Measurements from ENCODE around the gene ANKS1B. TPM values are rescaled to one million over a fixed set of nuclear protein-coding genes. Genes with fewer than 3 reads are reported as not detected.
"Not testable (repeated sequence)": the region's sequence is repeated elsewhere in the genome, so short reads cannot be mapped to it uniquely, and the experiment has no call there.

The ANKS1B gene
- total RNA-seq, 2 experiments from 2014 or later: 0.30 to 1.3 TPM

DNA sequence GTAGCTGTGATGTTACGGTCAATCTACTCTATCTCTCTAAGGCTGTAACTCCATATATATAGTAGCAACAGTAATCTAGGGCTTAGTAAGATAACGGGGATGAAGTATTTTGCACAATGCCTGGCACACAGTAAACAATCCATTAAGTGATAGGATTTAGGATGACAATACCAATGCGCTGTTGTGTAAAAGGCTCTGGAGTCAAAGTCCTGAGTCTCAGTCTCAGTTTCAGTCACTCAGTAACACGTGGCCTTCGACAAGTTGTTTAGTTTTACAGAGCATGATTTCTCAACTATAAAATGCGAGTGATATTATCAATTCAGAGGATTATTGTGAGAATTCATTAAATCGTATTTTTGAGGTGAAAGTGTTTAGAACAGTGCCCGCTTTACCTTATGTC is 174.8 kb downstream of the ANKS1B start:
- Mint-ChIP-seq H3K27ac (no peak overlapping the region), H3K27me3 (no peaks in the 10 kb centered on the region), H3K4me1 (no peaks in the 10 kb centered on the region), H3K4me3 (no peak overlapping the region), H3K9me3 (no peaks in the 10 kb centered on the region), H3K36me3 (ENCODE audit: low read depth) (no peaks in the 10 kb centered on the region)
- CTCF ChIA-PET: no interaction called here
- POLR2A ChIA-PET: no interaction called here
- DNase-seq: no peak

DNA sequence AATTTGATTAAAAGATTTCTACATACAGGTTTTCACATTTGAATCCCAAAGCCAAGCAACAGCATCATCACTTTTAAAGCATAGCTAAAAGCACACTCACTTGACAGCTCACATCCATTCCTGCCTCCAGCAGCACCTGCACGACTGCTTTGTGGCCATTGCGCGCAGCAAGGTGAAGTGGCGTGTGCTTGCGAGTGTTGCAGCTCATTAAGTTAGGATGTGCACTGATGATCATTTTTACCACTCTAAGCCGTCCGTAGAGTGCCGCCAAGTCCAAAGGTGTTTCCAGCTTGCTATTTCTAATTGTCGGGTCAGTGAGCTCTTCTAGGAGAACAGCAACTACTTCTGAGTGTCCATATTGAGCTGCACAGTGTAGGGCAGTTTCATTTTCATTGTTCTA is 178.4 kb downstream of the ANKS1B start:
- Mint-ChIP-seq H3K36me3 (ENCODE audit: low read depth) (no peaks in the 10 kb centered on the region), H3K4me1 (no peaks in the 10 kb centered on the region), H3K4me3 (no peak overlapping the region), H3K27ac (no peak overlapping the region), H3K27me3 (no peaks in the 10 kb centered on the region), H3K9me3 (no peaks in the 10 kb centered on the region)
- DNase-seq: no peak
- POLR2A ChIA-PET: no interaction called here
- CTCF ChIA-PET: interaction anchor here (0.6 kb wide), 1 partner anchor 189 kb away, joined by 4 read pairs; no protein-coding TSS in a partner anchor

DNA sequence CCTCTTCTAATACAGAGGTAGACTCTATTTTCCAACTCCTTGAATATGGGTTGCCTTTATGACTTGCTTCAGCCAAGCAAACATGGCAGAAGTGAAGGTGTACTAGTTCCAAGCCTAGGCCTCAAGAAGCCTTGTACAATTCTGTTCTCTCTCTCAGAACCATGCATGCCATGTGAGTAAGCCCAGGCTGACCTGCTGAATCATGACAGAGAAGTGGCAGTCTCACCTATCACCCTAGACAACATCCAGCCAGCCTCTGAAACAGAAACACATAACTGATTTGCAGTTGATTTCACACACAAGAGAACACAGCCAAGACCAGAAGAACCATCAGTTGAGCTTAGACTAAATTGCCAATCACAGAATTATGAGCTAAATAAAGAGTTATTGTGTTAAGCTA is 180.0 kb downstream of the ANKS1B start:
- no peaks in the 10 kb centered on the region for H3K36me3 Mint-ChIP-seq (ENCODE audit: low read depth)
- DNase-seq: no peak
- POLR2A ChIA-PET: no interaction called here
- CTCF ChIA-PET: interaction anchor here (0.7 kb wide), 1 partner anchor 727 kb away, joined by 8 read pairs; no protein-coding TSS in a partner anchor
- H3K4me1 Mint-ChIP-seq: no peaks in the 10 kb centered on the region
- no peaks in the 10 kb centered on the region for H3K9me3 Mint-ChIP-seq
- no peak overlapping the region for H3K4me3 Mint-ChIP-seq
- no peak overlapping the region for H3K27ac Mint-ChIP-seq
- no peaks in the 10 kb centered on the region for H3K27me3 Mint-ChIP-seq

DNA sequence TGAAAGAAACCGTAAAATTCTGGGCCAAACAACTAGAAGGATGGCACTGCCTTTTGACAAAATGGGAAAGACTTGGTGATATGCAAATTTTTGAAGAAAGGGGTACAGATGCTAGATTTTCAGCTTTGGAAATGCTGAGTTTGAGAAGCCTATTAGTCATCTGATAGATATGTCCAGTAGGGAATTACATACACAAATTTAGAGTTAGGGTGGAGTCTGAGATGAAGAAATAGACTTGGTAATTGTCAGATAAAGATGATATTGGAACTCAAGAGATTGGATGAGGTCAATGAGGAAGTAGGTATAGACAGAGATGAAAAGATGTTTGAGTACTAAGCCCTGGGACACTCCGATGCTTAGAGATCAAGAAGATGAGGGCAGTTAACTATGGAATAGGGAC is 184.1 kb downstream of the ANKS1B start:
- POLR2A ChIA-PET: no interaction called here
- no peaks in the 10 kb centered on the region for H3K4me1 Mint-ChIP-seq
- no peaks in the 10 kb centered on the region for H3K36me3 Mint-ChIP-seq (ENCODE audit: low read depth)
- CTCF ChIA-PET: no interaction called here
- H3K27me3 Mint-ChIP-seq: no peaks in the 10 kb centered on the region
- no peaks in the 10 kb centered on the region for H3K9me3 Mint-ChIP-seq
- H3K27ac Mint-ChIP-seq: no peak overlapping the region
- no peak overlapping the region for H3K4me3 Mint-ChIP-seq
- DNase-seq: no peak

DNA sequence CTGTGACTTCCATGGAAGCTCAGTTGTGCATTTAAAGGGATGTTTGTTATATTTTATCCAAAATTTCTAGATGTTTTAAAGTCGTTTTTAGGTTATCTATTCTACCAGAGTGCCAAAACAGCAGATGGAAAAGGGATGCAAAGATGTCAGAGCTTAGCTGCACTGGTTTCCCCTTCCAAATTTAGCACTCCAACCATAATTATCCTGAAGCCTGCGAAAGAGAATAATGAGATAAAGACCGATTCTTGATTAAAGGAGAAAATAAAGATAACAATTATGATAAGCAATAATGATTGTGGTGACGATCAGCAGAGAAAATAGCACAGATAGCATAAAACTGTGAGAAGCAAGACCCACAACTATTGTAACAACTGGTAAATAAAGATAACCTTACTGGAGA is 186.8 kb downstream of the ANKS1B start:
- DNase-seq; H3K4me3 Mint-ChIP-seq; H3K36me3 Mint-ChIP-seq (ENCODE audit: low read depth); H3K27me3 Mint-ChIP-seq; H3K4me1 Mint-ChIP-seq; H3K27ac Mint-ChIP-seq; H3K9me3 Mint-ChIP-seq; POLR2A ChIA-PET; CTCF ChIA-PET: not testable (repeated sequence)

GRCh38 chr12:99783421-99783820 is 201.3 kb downstream of the ANKS1B start:
- no peaks in the 10 kb centered on the region for H3K4me1 Mint-ChIP-seq
- H3K27ac Mint-ChIP-seq: no peak overlapping the region
- H3K9me3 Mint-ChIP-seq: peaks cover 5% of the 10 kb centered on the region
- ChIA-PET POLR2A (no interaction called here), CTCF (no interaction called here)
- no peak for DNase-seq
- H3K27me3 Mint-ChIP-seq: no peaks in the 10 kb centered on the region
- no peaks in the 10 kb centered on the region for H3K36me3 Mint-ChIP-seq (ENCODE audit: low read depth)
- no peak overlapping the region for H3K4me3 Mint-ChIP-seq

DNA sequence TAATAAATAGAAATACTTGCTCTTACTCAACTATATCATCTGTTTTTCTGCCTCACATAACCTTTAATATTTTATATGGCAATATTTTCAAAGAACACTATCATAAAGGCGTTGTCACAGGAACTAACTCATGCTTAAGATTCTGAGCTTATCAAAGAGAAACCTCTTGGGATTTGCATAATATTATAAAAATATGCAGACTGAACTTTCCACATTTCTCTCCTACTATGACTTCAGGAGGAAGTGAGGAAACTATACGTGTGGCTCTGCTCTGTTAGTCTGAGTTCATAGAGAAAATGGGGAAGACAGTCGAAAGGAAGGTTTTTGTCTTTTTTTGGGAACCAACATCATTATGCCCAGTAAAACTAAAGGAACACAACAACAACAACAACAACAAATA is 212.5 kb downstream of the ANKS1B start:
- Mint-ChIP-seq H3K9me3 (no peaks in the 10 kb centered on the region), H3K4me3 (no peak overlapping the region), H3K36me3 (ENCODE audit: low read depth) (no peaks in the 10 kb centered on the region), H3K4me1 (no peaks in the 10 kb centered on the region), H3K27ac (no peak overlapping the region), H3K27me3 (no peaks in the 10 kb centered on the region)
- ChIA-PET CTCF (no interaction called here), POLR2A (no interaction called here)
- DNase-seq: no peak

DNA sequence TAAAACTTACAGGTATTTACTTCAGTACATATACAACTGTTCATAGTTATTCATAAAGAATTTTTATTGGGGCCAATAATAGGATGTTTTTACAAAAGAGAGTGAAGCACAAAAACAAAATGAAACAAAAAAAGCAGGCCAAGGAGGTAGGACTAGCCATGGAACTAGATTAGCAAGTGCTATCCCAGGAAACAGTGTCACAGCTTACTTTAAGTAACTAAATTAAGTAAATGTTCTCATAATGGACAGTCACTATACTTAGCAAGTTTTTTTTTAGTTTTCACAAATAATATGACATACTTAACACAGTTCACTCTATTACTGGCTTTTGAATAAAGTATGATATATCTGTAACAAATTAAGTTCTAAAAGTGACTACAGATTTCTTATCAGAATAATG is 213.1 kb downstream of the ANKS1B start:
- H3K27ac Mint-ChIP-seq: no peak overlapping the region
- DNase-seq: no peak
- H3K4me1 Mint-ChIP-seq: no peaks in the 10 kb centered on the region
- CTCF ChIA-PET: no interaction called here
- POLR2A ChIA-PET: no interaction called here
- H3K27me3 Mint-ChIP-seq: no peaks in the 10 kb centered on the region
- H3K9me3 Mint-ChIP-seq: no peaks in the 10 kb centered on the region
- no peak overlapping the region for H3K4me3 Mint-ChIP-seq
- H3K36me3 Mint-ChIP-seq (ENCODE audit: low read depth): no peaks in the 10 kb centered on the region

- no peaks in the 10 kb centered on the region for H3K36me3 Mint-ChIP-seq (ENCODE audit: low read depth)
- H3K4me1 Mint-ChIP-seq: no peaks in the 10 kb centered on the region
- H3K9me3 Mint-ChIP-seq: no peaks in the 10 kb centered on the region
- CTCF ChIA-PET: no interaction called here
- POLR2A ChIA-PET: no interaction called here
- no peak overlapping the region for H3K27ac Mint-ChIP-seq
- no peaks in the 10 kb centered on the region for H3K27me3 Mint-ChIP-seq
- no peak for DNase-seq
- H3K4me3 Mint-ChIP-seq: no peak overlapping the region
These were observed 215.2 kb downstream of the ANKS1B start for GRCh38 chr12:99769396-99769980.

- Mint-ChIP-seq H3K4me3 (no peak overlapping the region), H3K27ac (no peak overlapping the region), H3K4me1 (no peaks in the 10 kb centered on the region), H3K36me3 (ENCODE audit: low read depth) (no peaks in the 10 kb centered on the region), H3K9me3 (no peaks in the 10 kb centered on the region), H3K27me3 (no peaks in the 10 kb centered on the region)
- ChIA-PET CTCF (no interaction called here), POLR2A (no interaction called here)
- no peak for DNase-seq
These were observed 216.0 kb downstream of the ANKS1B start for GRCh38 chr12:99768758-99769157.

- DNase-seq: no peak
- POLR2A ChIA-PET: no interaction called here
- Mint-ChIP-seq H3K36me3 (ENCODE audit: low read depth) (no peaks in the 10 kb centered on the region), H3K9me3 (no peaks in the 10 kb centered on the region), H3K27ac (no peak overlapping the region), H3K4me1 (no peaks in the 10 kb centered on the region), H3K4me3 (no peak overlapping the region), H3K27me3 (no peaks in the 10 kb centered on the region)
- CTCF ChIA-PET: interaction anchor here (1.0 kb wide), 1 partner anchor 60 kb away, joined by 3 read pairs; no protein-coding TSS in a partner anchor
These were observed 216.9 kb downstream of the ANKS1B start for GRCh38 chr12:99767809-99768208.

DNA sequence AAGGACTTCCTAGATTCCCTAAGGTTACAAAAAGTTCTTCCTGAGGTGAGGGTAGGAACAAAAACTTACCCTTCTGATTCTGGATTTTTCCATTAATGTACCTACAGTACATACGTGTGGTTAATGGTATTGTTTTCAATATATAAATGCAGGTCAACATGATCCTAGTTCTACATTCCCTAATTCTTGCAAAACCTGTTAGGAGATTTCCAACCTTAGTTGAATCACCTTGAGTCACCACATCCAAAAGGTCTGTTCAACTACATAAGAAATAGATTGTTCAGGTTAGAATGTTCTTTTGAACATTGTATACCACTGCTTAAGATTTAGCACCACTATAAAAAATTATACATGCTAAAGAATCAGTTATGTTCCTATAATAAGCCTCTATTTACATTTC is 218.3 kb downstream of the ANKS1B start:
- DNase-seq: no peak
- Mint-ChIP-seq H3K9me3 (no peaks in the 10 kb centered on the region), H3K27ac (no peak overlapping the region), H3K4me3 (no peak overlapping the region), H3K27me3 (no peaks in the 10 kb centered on the region), H3K4me1 (no peaks in the 10 kb centered on the region), H3K36me3 (ENCODE audit: low read depth) (no peaks in the 10 kb centered on the region)
- ChIA-PET POLR2A (no interaction called here), CTCF (interaction anchor here (1.1 kb wide), 1 partner anchor 16 kb away, joined by 3 read pairs; no protein-coding TSS in a partner anchor)

- H3K27ac Mint-ChIP-seq: no peak overlapping the region
- no peaks in the 10 kb centered on the region for H3K9me3 Mint-ChIP-seq
- DNase-seq: no peak
- H3K36me3 Mint-ChIP-seq (ENCODE audit: low read depth): no peaks in the 10 kb centered on the region
- no peaks in the 10 kb centered on the region for H3K27me3 Mint-ChIP-seq
- no peaks in the 10 kb centered on the region for H3K4me1 Mint-ChIP-seq
- no peak overlapping the region for H3K4me3 Mint-ChIP-seq
- CTCF ChIA-PET: no interaction called here
- POLR2A ChIA-PET: no interaction called here
These were observed 219.1 kb downstream of the ANKS1B start for GRCh38 chr12:99765469-99766114.

DNA sequence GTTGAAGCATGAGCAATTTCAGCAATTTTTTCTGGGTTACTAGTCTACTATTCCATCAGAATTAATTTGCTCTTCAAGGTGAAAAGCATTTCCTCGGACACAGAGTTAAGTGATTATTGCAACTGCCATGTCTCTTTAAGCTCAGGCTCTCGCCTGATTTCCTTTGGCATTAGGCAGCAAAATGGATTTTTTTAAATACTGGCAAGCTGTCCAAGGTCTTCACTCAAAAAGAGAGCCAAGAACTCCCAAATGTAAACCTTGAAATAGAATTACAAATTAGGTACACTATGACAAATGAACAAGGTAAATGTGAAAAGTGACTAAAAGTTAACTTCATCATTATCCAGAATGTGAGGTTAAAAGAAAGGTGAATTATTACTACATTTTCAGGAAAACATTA is 225.3 kb downstream of the ANKS1B start:
- Mint-ChIP-seq H3K27ac (no peak overlapping the region), H3K36me3 (ENCODE audit: low read depth) (no peaks in the 10 kb centered on the region), H3K9me3 (peaks cover 4% of the 10 kb centered on the region), H3K4me1 (no peaks in the 10 kb centered on the region), H3K4me3 (no peak overlapping the region), H3K27me3 (no peaks in the 10 kb centered on the region)
- CTCF ChIA-PET: no interaction called here
- POLR2A ChIA-PET: no interaction called here
- DNase-seq: no peak

Measured in activated CD4-positive, alpha-beta memory T cell treated with anti-CD3 and anti-CD28 coated beads, Interleukin-2, amount 10 ng/mL, durations not matched to agents 7 days and 5 days (primary cell).